MM.1S (cell line): Measurements from ENCODE around the gene CD44.

Experiments used
- EZH2 ChIP-seq: fragments of 300-600 bp; sonication (generic); optimal IDR thresholded peaks from 2 replicates; pipeline ENCODE3; 2017; ENCODE audit warnings: low read depth, mild to moderate bottlenecking, antibody characterized with exemption, low read length, mixed read lengths
- TF ChIP-seq, protein P1 (sequence below): fragments of 300-600 bp; sonication (generic); IDR thresholded peaks from 2 replicates; pipeline ENCODE4 v1.5.1; 2016; ENCODE audit warnings: antibody characterized with exemption, low read length, mixed read lengths

DNA sequence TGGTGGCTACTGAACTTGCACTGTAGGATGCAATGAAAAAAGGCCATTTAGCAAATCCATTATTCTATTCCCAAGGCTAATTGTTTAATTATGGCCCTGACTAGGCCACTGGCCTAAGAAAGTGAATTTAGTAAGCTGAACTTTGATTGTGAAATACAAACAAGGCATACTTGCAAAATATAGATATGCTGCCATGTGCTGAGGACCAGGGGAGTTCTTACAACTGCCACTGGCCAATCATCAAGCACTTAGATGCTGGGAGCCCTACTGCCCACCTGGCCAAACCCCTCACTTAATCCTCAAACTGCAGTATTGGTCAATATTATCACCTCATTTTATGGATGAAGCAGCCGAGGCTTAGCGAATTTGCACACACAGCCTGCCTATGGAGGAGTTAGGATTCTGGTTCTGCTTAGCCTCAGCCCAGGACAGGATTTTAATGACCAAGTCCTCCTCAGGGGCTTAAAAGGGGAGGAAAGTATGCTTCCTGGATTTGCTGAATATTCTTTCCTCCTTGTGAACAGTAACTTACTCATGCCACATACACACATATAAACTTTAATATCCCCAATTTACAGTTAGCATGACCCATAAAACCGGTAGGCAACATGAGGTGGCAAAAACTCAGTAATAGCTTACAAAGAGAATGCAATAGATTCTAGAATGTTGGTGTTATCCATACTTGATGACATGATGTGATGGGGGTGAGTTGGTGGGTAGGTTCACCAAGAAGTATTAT is 39.3 kb downstream of the CD44 start:
- TF ChIP-seq, protein P1, sequence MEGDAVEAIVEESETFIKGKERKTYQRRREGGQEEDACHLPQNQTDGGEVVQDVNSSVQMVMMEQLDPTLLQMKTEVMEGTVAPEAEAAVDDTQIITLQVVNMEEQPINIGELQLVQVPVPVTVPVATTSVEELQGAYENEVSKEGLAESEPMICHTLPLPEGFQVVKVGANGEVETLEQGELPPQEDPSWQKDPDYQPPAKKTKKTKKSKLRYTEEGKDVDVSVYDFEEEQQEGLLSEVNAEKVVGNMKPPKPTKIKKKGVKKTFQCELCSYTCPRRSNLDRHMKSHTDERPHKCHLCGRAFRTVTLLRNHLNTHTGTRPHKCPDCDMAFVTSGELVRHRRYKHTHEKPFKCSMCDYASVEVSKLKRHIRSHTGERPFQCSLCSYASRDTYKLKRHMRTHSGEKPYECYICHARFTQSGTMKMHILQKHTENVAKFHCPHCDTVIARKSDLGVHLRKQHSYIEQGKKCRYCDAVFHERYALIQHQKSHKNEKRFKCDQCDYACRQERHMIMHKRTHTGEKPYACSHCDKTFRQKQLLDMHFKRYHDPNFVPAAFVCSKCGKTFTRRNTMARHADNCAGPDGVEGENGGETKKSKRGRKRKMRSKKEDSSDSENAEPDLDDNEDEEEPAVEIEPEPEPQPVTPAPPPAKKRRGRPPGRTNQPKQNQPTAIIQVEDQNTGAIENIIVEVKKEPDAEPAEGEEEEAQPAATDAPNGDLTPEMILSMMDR = no peak
- no peak for TF ChIP-seq EZH2
